ENCODE results near the gene IRF4. TPM values are rescaled to one million over a fixed set of nuclear protein-coding genes. Genes with fewer than 3 reads are reported as not detected.
"Not testable (repeated sequence)": the region's sequence is repeated elsewhere in the genome, so short reads cannot be mapped to it uniquely, and the experiment has no call there.

The IRF4 gene
- total and polyA plus RNA-seq, 8 donors: 0.27 to 7.0 (median 0.36) TPM

DNA sequence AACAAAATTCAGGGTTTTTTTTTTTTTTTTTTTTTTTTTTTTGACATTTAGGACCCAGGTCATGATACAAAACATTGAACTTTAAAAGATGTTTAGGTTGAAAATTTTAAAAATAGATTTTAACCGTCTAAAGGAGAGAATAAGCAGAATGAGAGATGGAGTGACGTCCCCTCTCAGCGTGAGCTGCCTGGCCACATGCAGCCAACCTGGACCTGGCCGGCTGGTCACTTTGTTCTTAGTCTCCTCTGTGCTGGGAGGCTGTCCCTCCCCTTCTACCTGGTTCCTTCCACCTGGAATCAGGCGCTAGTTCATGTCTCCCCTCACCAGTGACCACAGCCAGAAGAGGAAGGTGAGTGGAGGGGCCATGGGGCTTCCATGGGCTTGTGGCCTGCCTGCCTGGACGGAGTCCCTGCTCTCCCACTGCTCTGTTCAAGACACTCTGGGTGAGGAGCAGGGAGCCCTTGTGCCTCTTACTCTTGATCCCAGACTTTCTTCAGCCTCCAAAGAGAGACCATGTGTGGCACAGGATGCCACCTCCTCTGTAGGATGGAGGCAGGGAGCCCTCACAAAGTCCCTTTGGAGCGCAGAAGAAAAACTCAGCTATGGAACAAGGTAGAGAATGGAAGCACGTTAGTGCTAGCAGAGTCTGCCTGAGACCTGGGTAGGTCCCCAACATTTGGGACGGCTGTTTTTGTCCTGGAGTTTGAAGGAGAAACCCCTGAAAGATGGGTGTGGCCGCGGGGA, 31.7 kb downstream of the IRF4 start:
- DNase-seq: no peak
- intact Hi-C loops (cut with DNase I): no loop called here
- TF ChIP-seq, protein P1, sequence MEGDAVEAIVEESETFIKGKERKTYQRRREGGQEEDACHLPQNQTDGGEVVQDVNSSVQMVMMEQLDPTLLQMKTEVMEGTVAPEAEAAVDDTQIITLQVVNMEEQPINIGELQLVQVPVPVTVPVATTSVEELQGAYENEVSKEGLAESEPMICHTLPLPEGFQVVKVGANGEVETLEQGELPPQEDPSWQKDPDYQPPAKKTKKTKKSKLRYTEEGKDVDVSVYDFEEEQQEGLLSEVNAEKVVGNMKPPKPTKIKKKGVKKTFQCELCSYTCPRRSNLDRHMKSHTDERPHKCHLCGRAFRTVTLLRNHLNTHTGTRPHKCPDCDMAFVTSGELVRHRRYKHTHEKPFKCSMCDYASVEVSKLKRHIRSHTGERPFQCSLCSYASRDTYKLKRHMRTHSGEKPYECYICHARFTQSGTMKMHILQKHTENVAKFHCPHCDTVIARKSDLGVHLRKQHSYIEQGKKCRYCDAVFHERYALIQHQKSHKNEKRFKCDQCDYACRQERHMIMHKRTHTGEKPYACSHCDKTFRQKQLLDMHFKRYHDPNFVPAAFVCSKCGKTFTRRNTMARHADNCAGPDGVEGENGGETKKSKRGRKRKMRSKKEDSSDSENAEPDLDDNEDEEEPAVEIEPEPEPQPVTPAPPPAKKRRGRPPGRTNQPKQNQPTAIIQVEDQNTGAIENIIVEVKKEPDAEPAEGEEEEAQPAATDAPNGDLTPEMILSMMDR (IDR thresholded peaks at IDR 0.05): no peak
- Histone ChIP-seq H3K9me3 (peaks cover 0 to 4% of the 10 kb centered on the region in 2 donors), H3K27me3 (peaks cover 0 to 7% of the 10 kb centered on the region in 2 donors), H3K4me1 (no peaks in the 10 kb centered on the region), H3K27ac (peak overlapping the region in 1 of 2 donors; percentile 57), H3K36me3 (no peaks in the 10 kb centered on the region), H3K4me3 (no peak overlapping the region)
- ATAC-seq: peak; percentile 7

DNA sequence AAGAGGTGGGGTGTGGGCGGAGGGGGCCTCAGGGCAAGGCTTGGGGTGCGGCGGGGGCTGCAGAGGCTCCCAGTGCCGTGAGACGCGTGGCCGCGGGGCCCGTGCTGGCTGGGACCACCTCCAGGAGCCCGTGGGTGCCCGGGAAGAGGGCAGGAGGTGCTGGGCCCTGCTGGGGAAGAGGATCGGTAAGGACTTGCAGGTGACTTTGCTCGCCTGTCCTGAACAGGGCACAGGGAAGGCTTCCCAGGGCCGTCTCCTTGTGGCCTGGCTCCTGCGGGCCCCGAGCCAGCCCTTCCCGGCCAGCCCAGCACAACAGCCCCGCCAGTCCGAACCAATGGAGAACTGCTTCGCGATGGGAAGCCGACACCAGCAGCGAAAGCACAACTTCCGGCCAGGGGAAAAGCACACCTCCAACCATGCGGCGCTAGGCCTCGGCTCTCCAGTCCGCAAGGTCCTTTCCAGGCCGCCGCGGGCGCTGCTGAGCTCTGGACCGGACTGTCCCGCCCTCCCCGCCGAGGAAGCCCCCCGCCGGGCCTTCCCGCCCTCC, 32.3 kb downstream of the IRF4 start:
- no peak for ATAC-seq
- H3K4me1 ChIP-seq: no peaks in the 10 kb centered on the region
- no peak for DNase-seq
- no peak overlapping the region for H3K27ac ChIP-seq
- TF ChIP-seq, protein P1 (IDR thresholded peaks at IDR 0.05): no peak
- peaks cover 0 to 4% of the 10 kb centered on the region in 2 donors for H3K9me3 ChIP-seq
- no peak overlapping the region for H3K4me3 ChIP-seq
- H3K36me3 ChIP-seq: no peaks in the 10 kb centered on the region
- intact Hi-C loops (cut with DNase I): no loop called here
- H3K27me3 ChIP-seq: peaks cover 0 to 7% of the 10 kb centered on the region in 2 donors

GRCh38 chr6:424741-425417, 33.3 kb downstream of the IRF4 start:
- TF ChIP-seq, protein P1 (IDR thresholded peaks at IDR 0.05): no peak
- peaks cover 0 to 4% of the 10 kb centered on the region in 2 donors for H3K9me3 ChIP-seq
- H3K4me1 ChIP-seq: no peaks in the 10 kb centered on the region
- no peak overlapping the region for H3K4me3 ChIP-seq
- intact Hi-C loops (cut with DNase I): no loop called here
- H3K27me3 ChIP-seq: peaks cover 0 to 7% of the 10 kb centered on the region in 2 donors
- ATAC-seq (no peak), DNase-seq (no peak)
- H3K36me3 ChIP-seq: no peaks in the 10 kb centered on the region
- no peak overlapping the region for H3K27ac ChIP-seq

GRCh38 chr6:425418-425788, 33.9 kb downstream of the IRF4 start:
- intact Hi-C loops (cut with DNase I); ATAC-seq: not testable (repeated sequence)

DNA sequence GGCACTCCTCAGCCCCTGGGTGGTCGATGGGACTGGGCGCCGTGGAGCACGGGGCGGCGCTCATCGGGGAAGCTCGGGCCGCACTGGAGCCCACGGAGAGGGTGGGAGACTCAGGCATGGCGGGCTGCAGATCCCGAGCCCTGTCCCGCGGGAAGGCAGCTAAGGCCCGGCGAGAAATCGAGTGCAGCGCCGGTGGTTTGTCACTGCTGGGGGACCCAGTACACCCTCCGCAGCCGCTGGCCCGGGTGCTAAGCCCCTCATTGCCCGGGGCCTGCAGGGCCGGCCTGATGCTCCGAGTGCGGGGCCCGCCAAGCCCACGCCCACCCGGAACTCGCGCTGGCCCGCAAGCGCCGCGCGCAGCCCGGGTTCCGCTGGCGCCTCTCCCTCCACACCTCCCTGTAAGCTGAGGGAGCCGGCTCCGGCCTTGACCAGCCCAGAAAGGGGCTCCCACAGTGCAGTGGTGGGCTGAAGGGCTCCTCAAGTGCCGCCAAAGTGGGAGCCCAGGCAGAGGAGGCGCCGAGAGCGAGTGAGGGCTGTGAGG, 34.7 kb downstream of the IRF4 start:
- DNase-seq; H3K27me3 ChIP-seq; H3K4me1 ChIP-seq; H3K36me3 ChIP-seq; H3K9me3 ChIP-seq; intact Hi-C loops (cut with DNase I); H3K4me3 ChIP-seq; ATAC-seq; H3K27ac ChIP-seq: not testable (repeated sequence)

More at GRCh38 chr6:425418-425788, 33.9 kb downstream of the IRF4 start:
- not testable (repeated sequence) for H3K4me1 ChIP-seq, H3K36me3 ChIP-seq, H3K27ac ChIP-seq, H3K27me3 ChIP-seq, DNase-seq, H3K4me3 ChIP-seq, H3K9me3 ChIP-seq

DNA sequence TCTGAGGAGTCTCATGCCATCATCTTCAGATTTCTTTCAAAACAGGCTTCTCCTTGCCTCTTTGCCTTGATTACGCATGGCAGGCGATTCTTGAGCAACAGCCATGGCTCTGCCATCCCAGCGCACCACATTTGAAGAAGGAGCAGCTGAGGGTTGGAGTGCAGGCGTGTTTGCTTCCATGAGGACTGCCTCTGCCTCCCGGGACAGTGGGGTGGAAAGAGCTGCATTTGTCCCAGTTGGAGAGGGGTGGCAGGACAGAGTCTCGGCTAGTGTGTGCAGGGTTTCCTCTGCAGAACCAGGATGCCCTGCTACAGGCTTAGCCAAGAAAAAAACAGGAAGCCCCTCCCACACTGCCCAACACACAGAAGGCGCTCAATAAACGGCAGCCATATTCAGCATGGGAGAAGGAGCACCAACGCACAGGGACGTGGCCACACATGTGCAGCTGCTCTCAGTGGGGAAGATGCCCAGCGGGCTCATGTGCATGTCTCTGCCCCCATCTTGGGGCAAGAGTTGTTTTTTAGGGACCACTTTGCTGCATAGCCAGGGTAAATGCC, 36.6 kb downstream of the IRF4 start:
- Histone ChIP-seq H3K27me3 (peaks cover 0 to 7% of the 10 kb centered on the region in 2 donors), H3K4me3 (no peak overlapping the region), H3K36me3 (no peaks in the 10 kb centered on the region), H3K27ac (no peak overlapping the region), H3K9me3 (no peaks in the 10 kb centered on the region), H3K4me1 (no peaks in the 10 kb centered on the region)
- ATAC-seq (no peak), DNase-seq (no peak)
- TF ChIP-seq, protein P1 (IDR thresholded peaks at IDR 0.05): no peak
- intact Hi-C loops (cut with DNase I): no loop called here

Measured in left lung (tissue), 10 donors.